GM12878 (cell line): ENCODE results near the gene PRKAR2B. TPM values are rescaled to one million over a fixed set of nuclear protein-coding genes. Genes with fewer than 3 reads are reported as not detected.

Experiments
- ATAC-seq: fragments of 200-7000 bp; cut with Tn5 transposase; 3 replicates; pipeline ENCODE4 v1.9.1; 2020; ENCODE audit warnings: mild to moderate bottlenecking, moderate library complexity
- BruUV-seq: library from RNA; stranded (reverse); fragments of 400-500 nt; replicated peaks from 2 replicates; lab custom pipeline; 2021; lab: Mats Ljungman, UMichigan
- CTCF ChIA-PET: fragments of 300-600 bp; sonication (Branson Sonifier 250); formaldehyde crosslinking; extraction: SDS; loops from one replicate; lab custom pipeline; 2021; ENCODE audit warnings: inconsistent platforms; lab: Yijun Ruan, JAX
- POLR2A ChIA-PET: fragments of 350-600 bp; formaldehyde crosslinking; extraction: SDS; loops from one replicate; lab custom pipeline; 2021; ENCODE audit warnings: inconsistent platforms; lab: Charles Lee
- RAD21 ChIA-PET: fragments of 300-600 bp; sonication (Branson Sonifier 250); formaldehyde crosslinking; loops from one replicate; lab custom pipeline; 2023; ENCODE audit warnings: antibody characterized with exemption; ENCODE audit not compliant: unreplicated experiment; lab: Charles Lee
- SMC1A ChIA-PET: fragments of 300-600 bp; sonication (Branson Sonifier 250); formaldehyde crosslinking; loops from one replicate; lab custom pipeline; 2023; ENCODE audit not compliant: unreplicated experiment, uncharacterized antibody; lab: Charles Lee
- DNase-seq: peaks from one replicate; pipeline ENCODE4 v3.0.0-alpha.2; 2011; ENCODE audit warnings: low read depth, low spot score
- FAIRE-seq: peaks from 3 replicates; lab custom pipeline; 2011; peaks lifted over from hg19 to GRCh38; lab: Jason Lieb, UNC
- H2AFZ ChIP-seq: 2 replicates; pipeline ENCODE4 v1.6.0; 2011; ENCODE audit warnings: low read depth, low read length, control low read depth; ENCODE audit not compliant: control insufficient read depth
- H3K27ac ChIP-seq: 2 replicates; pipeline ENCODE4 v1.5.1; 2011; ENCODE audit warnings: control low read depth; ENCODE audit not compliant: control insufficient read depth, insufficient read depth
- H3K27me3 ChIP-seq, 2 experiments: replicated peaks in 1 of 2; 2 replicates each; pipeline versions ENCODE4 v1.6.0 to v1.6.1; 2011; ENCODE audit warnings: low read length in 1 of 2; ENCODE audit not compliant: control insufficient read depth in 2 of 2, insufficient read depth in 2 of 2
- H3K36me3 ChIP-seq, 2 experiments: 2 replicates each; pipeline ENCODE4 v1.5.1; 2011; ENCODE audit warnings: low read length in 1 of 2; ENCODE audit not compliant: control insufficient read depth in 2 of 2, insufficient read depth in 2 of 2
- H3K4me1 ChIP-seq: 2 replicates; pipeline ENCODE4 v1.6.1; 2011; ENCODE audit warnings: mild to moderate bottlenecking, low read length, moderate library complexity, mixed read lengths; ENCODE audit not compliant: control insufficient read depth, insufficient read depth
- H3K4me2 ChIP-seq: 2 replicates; pipeline ENCODE4 v1.6.0; 2011; ENCODE audit warnings: control low read depth; ENCODE audit not compliant: control insufficient read depth, insufficient read depth
- H3K4me3 ChIP-seq: fragments of 200-600 bp; sonication (generic); 2 replicates; pipeline ENCODE4 v1.5.1; 2016
- H3K79me2 ChIP-seq: 2 replicates; pipeline ENCODE4 v1.6.0; 2011; ENCODE audit warnings: low read length; ENCODE audit not compliant: control insufficient read depth, insufficient read depth
- H3K9ac ChIP-seq: 2 replicates; pipeline ENCODE4 v1.8.0; 2011; ENCODE audit warnings: low read length, control low read depth, mixed read lengths; ENCODE audit not compliant: control insufficient read depth, insufficient read depth
- H3K9me3 ChIP-seq: replicated peaks from 3 replicates; pipeline ENCODE4 v1.5.1; 2011; ENCODE audit warnings: mild to moderate bottlenecking, low read length; ENCODE audit not compliant: control insufficient read depth, insufficient read depth
- H4K20me1 ChIP-seq: 2 replicates; pipeline ENCODE4 v1.6.0; 2011; ENCODE audit not compliant: control insufficient read depth, insufficient read depth
- HCFC1 ChIP-seq: fragments of 150-350 bp; IDR thresholded peaks from 2 replicates; pipeline ENCODE4 v1.6.1; 2014; ENCODE audit warnings: low read length
- IRF3 ChIP-seq: fragments of 450-650 bp; IDR thresholded peaks from 2 replicates; pipeline ENCODE4 v1.6.1; 2014; ENCODE audit warnings: mild to moderate bottlenecking
- IRF4 ChIP-seq: IDR thresholded peaks from 2 replicates; pipeline ENCODE4 v1.6.1; 2011; ENCODE audit warnings: low read depth, low read length
- MYB ChIP-seq: fragments of 150-350 bp; IDR thresholded peaks from 2 replicates; pipeline ENCODE4 v1.6.1; 2014; ENCODE audit warnings: mild to moderate bottlenecking, low read depth, low read length, borderline replicate concordance
- NFXL1 ChIP-seq: fragments of 450-650 bp; IDR thresholded peaks from 2 replicates; pipeline ENCODE4 v1.6.1; 2017; ENCODE audit warnings: antibody characterized with exemption, mild to moderate bottlenecking, borderline replicate concordance
- POLR2AphosphoS2 ChIP-seq: IDR thresholded peaks from 2 replicates; pipeline ENCODE4 v1.6.1; 2011; ENCODE audit warnings: low read depth, mild to moderate bottlenecking, low read length, improper control_type of control experiment, moderate library complexity
- POU2F2 ChIP-seq: IDR thresholded peaks from 3 replicates; pipeline ENCODE4 v1.6.1; 2011; ENCODE audit warnings: low read depth, mild to moderate bottlenecking, low read length, borderline replicate concordance
- RBBP5 ChIP-seq: fragments of 200-600 bp; sonication (generic); conservative IDR thresholded peaks from 2 replicates; pipeline ENCODE4 v1.6.1; 2016
- SP1 ChIP-seq: IDR thresholded peaks from one replicate; pipeline ENCODE4 v1.6.1; 2011; ENCODE audit warnings: low read depth, low read length
- SREBF2 ChIP-seq: IDR thresholded peaks from 2 replicates; pipeline ENCODE4 v1.6.1; 2012; ENCODE audit warnings: mild to moderate bottlenecking, low read length
- STAT3 ChIP-seq: IDR thresholded peaks from 2 replicates; pipeline ENCODE4 v1.6.1; 2011; ENCODE audit warnings: low read depth, low read length, improper control_type of control experiment
- SUPT20H ChIP-seq: IDR thresholded peaks from 2 replicates; pipeline ENCODE4 v1.6.1; 2011; ENCODE audit warnings: low read depth, mild to moderate bottlenecking, low read length, moderate library complexity, borderline replicate concordance; ENCODE audit not compliant: control insufficient read depth
- ZBED1 ChIP-seq: IDR thresholded peaks from 2 replicates; pipeline ENCODE4 v1.6.1; 2016; ENCODE audit warnings: borderline replicate concordance
- WGBS: methylation state at CpG from one replicate; pipeline ENCODE4 v1.1.6; 2016; ENCODE audit warnings: low lambda C conversion rate; ENCODE audit not compliant: insufficient replicate concordance, insufficient coverage; ENCODE audit errors: missing lambda C conversion rate; 5-methylcytosine and 5-hydroxymethylcytosine counted together
- in situ Hi-C: fragments of 300-500 bp; cut with MboI; formaldehyde crosslinking; loops from 9 replicates; pipeline ENCODE4 v1.14.3; 2018; ENCODE audit warnings: mixed read lengths
- intact Hi-C: fragments of 100-400 bp; cut with micrococcal nuclease; formaldehyde crosslinking; loops from one replicate; pipeline ENCODE4 v1.14.2; 2022; ENCODE audit not compliant: unreplicated experiment
- polyA plus RNA-seq, 11 experiments: library from polyadenylated mRNA; depleted of rRNA in 4 of 11; unstranded in 6 of 11; stranded (reverse) in 5 of 11; fragments of >200 nt; fragmentation: Nextera tagmentation in 4 of 11; fragmentation: Illumina TruSeq in 1 of 11; extraction: Ambion mirVana in 4 of 11; extraction: Trizol in 1 of 11; gene quantifications; 1 replicate in 1 of 11; 2 replicates in 10 of 11; pipeline versions ENCODE4 v1.2.1 to v1.2.3, GENCODE V29; 2011 to 2016; ENCODE audit warnings: inconsistent platforms in 2 of 11, missing spikeins in 2 of 11, low read depth in 1 of 11
- total RNA-seq, 4 experiments: library from RNA; depleted of rRNA in 3 of 4; stranded (reverse); fragments of >200 nt in 3 of 4; fragmentation: Illumina TruSeq in 1 of 4; extraction: Trizol in 1 of 4; gene quantifications; 2 replicates each; pipeline versions ENCODE4 v1.2.1 to v1.2.3, GENCODE V29; 2013 to 2021

Gene PRKAR2B
- total and polyA plus RNA-seq, 10 of the 15 experiments (the other 5 are each of a cell fraction or from before 2014, with no cell fraction given) = 0.01 to 0.18 (median 0.04) TPM; not detected in 4

GRCh38 chr7:107017965-107018719 is 26.4 kb upstream of the PRKAR2B start (continued):
- TF ChIP-seq POLR2AphosphoS2 = no peak
- no peak for TF ChIP-seq STAT3
- TF ChIP-seq SP1 = no peak
- no peak for TF ChIP-seq RBBP5
- no peak for TF ChIP-seq IRF3
- TF ChIP-seq SREBF2 = no peak
- TF ChIP-seq MYB = no peak

DNA sequence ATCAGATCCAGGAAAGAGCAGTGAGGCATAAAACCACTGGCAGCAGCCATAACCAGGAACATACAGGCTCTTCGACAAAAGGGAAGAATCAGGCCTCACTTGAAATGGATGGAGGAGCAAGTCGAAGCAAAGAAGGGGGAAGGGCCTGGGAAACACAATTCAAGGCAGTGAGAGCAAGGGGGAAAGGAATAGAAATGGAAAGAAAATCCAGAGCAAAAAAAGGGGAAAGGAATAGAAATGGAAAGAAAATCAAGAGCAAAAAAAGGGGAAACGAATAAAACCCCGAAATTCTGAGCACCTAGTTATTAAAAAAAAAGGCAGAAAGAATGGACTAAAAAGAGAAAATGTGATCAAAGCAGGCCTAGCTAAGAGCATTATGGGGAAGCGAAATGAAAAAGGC is 24.1 kb upstream of the PRKAR2B start:
- ChIA-PET CTCF (no interaction called here), POLR2A (no interaction called here), RAD21 (interaction anchor here (0.6 kb wide), 1 partner anchor 43 kb away, joined by 3 read pairs; no protein-coding TSS in a partner anchor), SMC1A (interaction anchor here (0.7 kb wide), 2 partner anchors 215 to 664 kb away, joined by 3 read pairs; no protein-coding TSS in a partner anchor)
- Histone ChIP-seq H2AFZ (no peak overlapping the region), H3K4me3 (no peak overlapping the region), H3K9ac (no peak overlapping the region), H3K27ac (no peak overlapping the region), H4K20me1 (no peaks in the 10 kb centered on the region), H3K4me1 (no peaks in the 10 kb centered on the region), H3K36me3 (no peaks in the 10 kb centered on the region), H3K4me2 (no peak overlapping the region), H3K79me2 (no peaks in the 10 kb centered on the region), H3K27me3 (peaks cover 0 to 2% of the 10 kb centered on the region in 2 experiments; a peak in 2 of 4 replicates), H3K9me3 (no peaks in the 10 kb centered on the region)
- TF ChIP-seq NFXL1 (no peak), IRF4 (no peak), POU2F2 (no peak), HCFC1 (no peak), ZBED1 (no peak), SUPT20H (no peak)
- in situ Hi-C loops (no loop called here), intact Hi-C loops (no loop called here)
- no peak for FAIRE-seq
- no TSS peak for BruUV-seq
- WGBS = 44% methylated on average over 4 of the region's 5 CpGs
- ATAC-seq = no peak
- no peak for DNase-seq
